Activated T-helper 1 cell treated with Interleukin-2 at 50 U/mL for 16 hours (primary cell): ENCODE results near the gene TBC1D10A.
"Not testable (repeated sequence)": the region's sequence is repeated elsewhere in the genome, so short reads cannot be mapped to it uniquely, and the experiment has no call there.

Experiments used
- DNase-seq: peaks from one replicate; pipeline ENCODE4 v3.0.0-alpha.2; 2020; ENCODE audit warnings: low read depth

The TBC1D10A gene

DNA sequence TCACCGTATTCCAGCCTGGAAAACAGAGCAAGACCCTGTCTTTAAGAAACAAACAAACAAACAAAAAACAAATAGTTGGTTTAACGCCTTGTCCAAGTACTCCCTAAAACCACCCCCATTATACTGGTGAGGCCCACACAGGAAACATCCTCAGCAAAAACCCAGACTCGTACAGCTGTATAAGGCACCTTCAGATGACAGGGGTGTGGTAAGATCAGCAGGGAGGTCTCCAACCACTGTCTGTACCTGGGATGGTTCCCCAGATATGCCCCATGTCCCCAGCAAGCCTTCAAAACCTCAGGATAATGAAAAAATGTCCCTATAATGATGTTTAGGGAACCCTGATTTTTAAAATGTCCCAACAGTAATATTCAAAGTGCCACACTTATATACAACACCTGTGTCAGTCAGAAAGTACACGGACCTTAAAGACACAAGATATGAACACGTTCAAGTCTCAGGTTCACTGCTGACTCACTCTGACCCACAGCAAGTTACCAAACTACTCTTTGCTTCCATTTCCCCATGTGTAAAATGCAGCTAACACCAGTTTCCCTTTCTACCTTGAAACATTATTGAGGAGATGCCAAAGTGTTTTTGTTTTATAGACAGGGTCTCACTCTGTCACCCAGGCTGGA, 20.6 kb upstream of the TBC1D10A start:
- DNase-seq = no peak

DNA sequence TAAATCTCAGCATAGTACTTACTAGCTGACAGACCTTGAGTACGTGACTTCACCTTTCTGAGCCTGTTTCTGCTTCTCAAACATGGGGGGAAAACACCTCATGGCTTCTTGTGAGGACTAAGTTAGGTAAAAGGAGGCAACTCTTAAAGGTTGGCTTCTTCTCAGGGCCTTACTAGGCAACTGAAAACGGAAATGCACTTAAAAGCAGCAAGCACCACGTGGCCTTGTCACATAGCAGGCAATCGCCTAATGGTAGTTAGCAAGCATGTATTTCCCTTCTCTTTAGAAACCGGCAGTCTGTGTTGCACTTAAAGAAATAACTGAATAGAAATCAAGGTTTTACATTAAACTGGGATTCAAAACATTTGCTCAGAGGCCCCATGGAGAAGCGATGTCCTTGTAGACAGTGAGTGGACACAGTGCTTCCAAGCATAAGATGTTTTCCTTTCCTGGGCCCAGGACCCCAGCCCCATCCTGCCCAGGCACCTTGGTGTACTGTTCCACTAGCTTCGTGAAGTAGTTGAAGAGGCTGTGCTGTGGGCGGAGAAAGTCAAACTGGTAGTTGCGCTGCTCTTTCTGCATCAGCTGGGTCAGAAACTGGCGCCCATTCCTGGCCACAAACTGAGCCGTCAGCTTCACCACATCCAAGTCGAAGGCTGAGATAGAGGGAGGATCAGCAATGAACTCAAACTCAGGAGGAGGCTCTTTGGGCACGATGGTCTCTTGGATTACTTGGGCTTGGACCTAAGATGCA, 17.9 kb upstream of the TBC1D10A start:
- DNase-seq = no peak

- DNase-seq = no peak
These were observed 14.4 kb upstream of the TBC1D10A start for GRCh38 chr22:30340911-30341685.

DNA sequence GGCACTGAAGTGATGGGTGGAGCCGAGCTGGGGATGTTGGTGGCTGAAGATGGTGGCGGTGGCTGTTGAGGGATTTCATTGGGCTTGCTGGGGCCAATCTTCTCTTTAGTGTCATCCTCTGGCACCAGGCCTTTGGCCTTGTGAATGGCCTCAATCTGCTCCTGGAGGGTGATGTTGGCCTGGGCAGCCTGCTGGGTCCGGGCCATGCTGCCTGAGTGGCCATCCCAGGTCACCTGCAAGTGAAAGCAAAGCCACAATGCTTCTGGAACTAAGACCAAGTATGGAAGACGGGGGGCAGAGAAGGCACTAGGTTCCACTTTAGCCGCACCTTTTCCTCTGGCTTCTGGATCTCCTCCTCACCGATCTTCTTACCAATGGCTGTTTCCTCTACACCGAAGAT, 12.1 kb upstream of the TBC1D10A start:
- DNase-seq = no peak

DNA sequence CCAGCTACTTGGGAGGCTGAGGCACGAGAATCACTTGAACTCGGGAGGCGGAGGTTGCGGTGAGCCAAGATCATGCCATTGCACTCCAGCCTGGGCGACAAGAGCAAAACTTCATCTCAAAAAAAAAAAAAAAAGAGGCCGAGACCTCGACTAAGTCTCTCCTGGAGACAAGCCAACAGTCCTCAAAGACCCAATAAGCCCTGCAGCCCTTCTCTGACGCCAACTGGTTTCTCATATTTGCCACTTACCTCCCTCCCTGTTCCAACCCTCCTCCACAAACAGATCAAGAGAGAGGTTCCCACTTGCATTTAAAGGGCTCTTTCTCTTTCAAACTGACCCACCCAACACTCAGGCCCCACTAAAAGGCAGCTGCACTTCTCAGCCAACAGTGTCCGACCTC, 11.6 kb upstream of the TBC1D10A start:
- not testable (repeated sequence) for DNase-seq

- DNase-seq = no peak
These were observed 10.7 kb upstream of the TBC1D10A start for GRCh38 chr22:30337461-30337778.

- no peak for DNase-seq
These were observed 10.2 kb upstream of the TBC1D10A start for GRCh38 chr22:30336752-30337460.

- no peak for DNase-seq
These were observed 8.5 kb upstream of the TBC1D10A start for GRCh38 chr22:30335236-30335635.

DNA sequence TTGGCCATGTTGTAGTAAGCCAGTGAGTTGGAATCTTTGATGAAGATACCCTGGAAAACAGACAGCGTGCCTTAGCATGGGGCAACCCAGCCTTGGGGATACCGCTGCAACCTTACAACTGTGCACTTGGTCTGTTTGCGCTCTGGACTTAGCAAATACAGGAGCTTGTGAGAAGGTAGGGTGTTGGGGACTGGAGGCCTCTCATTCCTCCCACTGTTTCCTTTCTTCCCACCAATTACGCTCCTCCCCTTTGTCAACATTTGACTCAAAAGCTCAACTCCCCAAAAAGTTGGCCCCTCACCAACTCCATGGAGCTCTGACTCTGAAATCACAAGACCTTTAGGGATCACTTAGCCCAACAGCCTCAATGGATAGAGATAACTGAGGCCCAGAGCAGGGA, 7.9 kb upstream of the TBC1D10A start:
- DNase-seq = no peak

DNA sequence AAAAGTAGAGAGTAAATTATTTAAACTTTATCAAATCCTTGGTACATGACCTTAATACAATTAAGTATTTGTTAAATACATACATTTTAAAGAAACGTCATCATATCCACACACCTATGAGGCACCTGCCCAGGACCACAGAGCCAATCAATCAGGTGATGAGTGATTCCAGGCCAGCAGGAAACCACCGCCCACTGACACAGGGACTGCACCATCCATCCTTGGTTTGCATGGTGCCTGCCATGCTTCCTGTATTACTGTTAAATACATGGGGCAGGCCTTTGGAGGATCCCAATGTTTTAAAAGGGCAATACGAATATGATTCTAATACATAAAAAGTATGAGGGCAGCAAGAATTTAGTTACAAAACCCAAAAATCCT, 7.0 kb upstream of the TBC1D10A start:
- no peak for DNase-seq

DNA sequence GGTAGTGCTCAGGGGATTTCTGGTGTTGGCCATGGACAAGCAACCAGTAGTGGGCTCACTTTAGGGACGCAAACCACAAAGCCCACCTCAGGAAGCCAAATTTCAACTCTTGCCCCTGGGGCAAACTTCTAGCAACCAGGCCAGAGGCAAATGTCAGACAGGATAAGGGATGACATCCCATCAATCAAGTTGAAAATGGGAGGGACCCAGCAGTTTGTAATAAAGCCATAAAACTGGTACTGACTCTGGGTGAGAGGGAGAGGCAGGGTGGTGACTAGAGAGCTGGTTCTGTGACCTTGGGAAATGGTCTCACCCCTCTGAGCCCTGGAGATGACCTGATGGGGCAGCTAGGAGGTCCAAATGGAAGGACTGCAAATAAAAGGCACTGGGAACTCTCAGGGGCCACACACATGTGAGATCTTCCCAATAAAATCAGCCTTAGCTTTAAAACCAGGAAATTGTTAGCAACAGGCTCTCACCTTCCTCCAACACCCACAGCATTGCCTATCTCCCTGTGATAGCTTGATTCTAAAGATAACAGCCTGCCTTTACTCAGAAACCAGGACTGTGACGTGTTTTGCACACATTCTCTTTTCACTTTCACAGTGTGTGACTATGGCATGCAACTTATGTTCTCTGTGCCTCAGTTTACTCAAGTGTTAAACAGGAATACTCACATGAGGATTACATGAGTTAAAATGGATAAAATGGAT, 6.4 kb upstream of the TBC1D10A start:
- no peak for DNase-seq

DNA sequence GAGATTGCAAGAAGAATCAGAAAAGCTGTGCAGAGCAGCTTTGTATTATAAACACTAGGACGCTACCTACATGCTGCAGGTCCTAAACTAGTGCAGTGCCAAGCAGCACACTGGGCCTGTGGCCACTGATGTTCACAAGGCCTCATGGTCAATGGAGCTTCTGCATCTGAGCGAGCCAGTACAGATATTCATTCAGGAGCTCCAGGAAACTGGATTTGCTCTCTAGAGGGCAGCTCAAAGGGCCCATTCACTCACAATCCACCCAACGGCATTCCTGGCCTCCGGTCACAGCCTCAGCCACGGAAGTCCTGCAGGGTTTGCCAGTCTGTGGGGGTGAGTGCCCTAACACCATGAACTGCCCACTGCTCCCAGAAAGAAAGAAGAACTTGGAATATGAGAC, 5.8 kb upstream of the TBC1D10A start:
- no peak for DNase-seq

DNA sequence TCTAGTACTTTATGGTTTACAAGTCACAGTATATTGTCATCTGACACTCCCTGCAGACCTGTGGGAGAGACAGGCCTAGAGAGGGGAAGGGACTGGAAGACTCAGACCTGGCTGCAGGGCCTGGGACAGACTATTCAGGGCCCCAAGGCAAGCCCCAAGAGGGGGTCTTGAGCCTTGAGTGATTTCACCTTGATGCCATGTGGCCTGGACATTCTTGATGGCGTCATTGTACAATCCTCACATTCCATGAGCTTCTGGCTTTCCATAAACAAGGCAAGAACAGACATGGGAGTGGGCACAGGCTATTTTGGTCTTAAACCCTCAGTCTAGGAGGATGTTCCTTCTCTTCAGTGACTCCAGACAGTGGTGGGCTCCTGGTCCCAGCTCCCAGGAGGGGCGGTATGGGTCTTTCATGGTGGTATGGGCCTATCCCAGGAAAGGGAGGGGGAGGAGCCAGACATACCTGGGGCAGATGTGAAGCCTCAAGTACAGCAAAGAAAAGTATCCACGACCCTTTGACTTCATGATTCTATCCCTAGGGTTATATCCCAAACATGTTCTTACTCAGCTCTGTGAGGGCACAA, 1.8 kb upstream of the TBC1D10A start:
- DNase-seq = no peak

DNA sequence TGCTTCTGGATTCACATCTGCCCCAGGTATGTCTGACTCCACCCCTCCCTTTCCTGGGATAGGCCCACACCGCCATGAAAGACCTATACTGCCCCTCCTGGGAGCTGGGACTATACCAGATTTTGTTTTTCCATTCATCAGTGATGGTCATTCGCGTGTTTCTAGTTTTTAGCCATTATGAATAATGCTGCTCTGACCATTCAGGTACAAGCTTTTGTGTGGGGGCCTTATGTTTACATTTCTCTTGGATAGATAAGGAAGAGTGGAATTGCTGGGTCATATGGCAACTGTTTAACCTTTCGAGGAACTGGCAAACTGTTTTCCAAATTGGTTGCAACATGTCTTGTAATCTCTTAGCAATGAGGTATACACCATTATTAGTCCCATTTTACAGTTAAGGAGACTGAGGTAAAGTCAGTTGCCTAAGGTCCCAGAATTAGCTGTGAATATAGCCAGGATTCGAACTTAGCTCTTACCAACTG, 1.2 kb upstream of the TBC1D10A start:
- no peak for DNase-seq

DNA sequence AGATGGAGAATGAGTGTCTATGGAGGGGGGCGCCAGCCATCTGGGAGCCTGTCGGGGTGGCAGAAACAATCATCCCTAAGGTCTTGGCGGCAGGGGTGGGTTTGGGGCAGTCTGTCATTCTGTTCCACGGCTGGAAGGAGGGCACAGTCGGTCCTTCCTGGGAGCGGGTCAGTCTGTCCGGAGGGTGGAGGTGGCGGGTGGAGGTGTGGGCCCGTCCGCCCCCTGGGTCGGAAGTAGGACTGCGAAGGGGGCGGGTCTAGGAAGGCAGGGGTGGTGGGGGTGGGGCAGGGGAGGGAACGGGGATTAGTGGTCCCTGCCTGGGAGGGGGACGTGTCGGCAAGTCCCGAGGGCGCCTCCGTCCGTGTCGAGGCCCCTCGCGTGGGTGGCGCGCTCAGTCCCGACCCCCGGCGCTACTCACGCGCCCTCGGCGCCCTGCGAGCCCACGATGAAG, 461 bp downstream of the TBC1D10A start:
- DNase-seq = no peak

DNA sequence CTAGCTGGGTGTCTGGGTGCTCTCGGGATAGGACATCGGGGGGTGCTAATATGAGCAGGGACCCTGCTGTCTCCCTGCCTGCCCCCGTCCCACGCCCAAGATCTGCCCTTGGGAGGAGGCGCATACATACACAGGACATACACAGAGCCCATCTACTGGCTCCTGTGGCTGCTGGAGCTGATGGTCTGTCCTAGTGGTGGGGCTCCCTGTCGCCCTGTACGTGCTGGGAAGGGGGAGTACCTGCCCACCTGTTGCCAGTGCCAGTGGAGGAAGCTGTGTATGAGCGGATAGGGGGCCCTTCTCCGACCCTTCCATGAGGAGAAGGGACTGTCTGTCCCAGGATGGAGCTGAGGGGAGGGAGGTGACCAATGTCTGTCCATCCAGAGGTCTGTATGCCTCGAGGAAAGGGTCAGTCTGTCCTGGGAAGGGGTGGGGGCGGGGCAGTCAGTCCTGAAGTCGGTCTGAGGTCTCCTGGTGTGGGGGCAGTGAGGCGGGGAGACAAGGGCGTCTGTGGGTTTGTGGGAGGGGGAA, 952 bp downstream of the TBC1D10A start:
- DNase-seq = no peak

DNA sequence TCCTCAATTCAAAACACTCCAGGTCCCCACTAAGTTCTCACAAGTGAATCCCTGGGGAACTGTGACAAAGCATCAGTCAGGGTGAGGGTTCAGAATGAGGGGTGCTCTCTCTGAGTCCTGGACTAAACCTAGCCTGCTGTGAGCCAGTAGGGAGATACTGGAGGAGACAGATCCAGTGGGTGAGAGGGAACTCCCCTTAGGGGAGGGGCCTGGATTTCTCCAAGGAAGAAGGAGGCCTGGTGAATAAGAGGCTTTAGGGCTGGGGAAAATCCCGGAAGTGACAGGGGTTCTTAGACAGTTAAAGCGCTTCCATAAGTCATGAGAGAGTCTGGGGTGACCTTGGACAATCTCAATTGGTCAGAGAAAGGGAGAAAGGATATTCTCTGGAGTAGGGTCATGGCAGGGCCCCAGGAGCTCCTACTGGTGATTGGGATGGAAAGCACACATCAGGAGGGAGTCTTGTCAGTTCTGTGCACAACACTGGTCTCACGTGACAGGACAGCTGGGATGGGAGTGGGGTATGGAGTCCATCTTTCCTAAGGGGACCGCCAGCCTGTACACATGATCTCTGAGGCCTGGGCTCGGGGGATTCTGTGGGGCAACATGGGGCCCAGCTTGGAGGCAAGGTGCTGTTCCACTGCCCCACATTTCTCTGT, 1.5 kb downstream of the TBC1D10A start:
- DNase-seq = no peak

DNA sequence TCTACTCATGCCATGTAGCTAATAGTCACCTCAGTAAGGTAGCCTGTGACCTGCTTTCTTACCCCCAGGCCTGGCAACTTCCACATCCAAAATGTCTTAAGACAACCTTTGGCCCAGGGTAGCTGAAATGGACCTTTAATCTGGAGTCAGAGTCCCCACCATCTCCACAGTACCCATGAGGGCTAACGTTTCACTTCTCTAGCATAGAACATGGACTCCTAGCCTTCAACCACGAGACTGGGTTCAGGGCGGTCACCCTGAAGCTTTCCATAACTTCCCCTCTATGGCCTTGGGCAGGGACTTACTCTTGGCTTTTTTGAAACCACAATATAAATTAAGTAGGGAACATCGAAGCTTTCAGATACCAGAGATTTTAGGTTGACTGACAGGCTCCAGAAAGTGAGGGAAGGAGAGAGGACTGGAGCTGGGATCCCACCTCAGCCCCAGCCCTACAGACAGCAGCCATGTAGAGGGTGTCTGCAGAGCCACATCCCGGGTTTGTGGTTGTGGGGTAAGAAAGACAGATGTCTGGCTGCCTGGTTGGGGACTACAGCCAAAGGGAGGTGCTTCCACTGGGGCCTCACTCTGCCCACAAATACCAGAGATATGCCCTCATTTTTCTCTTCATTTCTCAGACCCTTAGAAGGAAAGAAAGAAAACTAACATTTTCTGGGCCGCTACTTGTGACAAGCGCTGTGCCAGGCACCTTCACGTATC, 2.6 kb downstream of the TBC1D10A start:
- DNase-seq = no peak

DNA sequence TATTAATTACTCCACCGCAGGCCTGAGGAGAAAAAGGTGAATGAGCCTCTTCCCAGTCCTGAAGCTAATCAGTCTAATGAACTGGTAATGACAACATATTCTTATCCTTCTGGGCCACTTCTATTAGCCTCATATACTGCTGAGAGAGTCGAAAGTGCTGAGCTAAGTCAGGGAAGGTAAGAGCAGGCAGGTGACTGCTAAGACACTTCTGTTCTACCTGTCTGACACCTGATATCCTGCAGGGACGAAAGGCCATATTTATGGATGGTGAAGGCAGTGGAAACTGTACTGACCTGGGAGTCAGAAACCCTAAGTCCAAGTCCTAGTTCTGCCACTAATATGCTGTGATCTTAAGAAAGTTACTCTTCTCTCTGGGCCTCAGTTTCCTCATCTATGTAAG, 3.5 kb downstream of the TBC1D10A start:
- no peak for DNase-seq

DNA sequence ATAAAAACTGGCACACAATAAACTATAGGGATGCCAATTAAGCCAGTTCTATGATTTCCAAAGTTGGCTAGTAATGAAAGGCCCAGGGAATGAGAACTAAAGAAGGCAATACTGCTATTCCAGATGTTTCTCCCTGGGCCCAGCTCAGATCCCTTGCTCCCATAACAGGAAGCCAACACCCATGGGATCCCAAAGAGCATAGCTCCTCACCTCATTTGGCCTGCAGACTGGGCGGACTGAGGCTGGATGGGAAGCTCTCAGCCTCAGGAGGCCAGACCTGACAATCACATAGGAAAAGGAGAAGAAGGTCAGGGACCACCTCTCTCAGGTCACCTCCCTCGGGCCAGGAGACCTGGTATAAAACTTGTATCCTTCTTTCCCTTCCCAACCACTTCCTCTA, 5.3 kb downstream of the TBC1D10A start:
- DNase-seq = no peak
